GM21576 (cell line): ENCODE results near the gene ASPSCR1.

ENCODE experiments used
- ATAC-seq: cut with Tn5 transposase; IDR thresholded peaks from one replicate; pipeline ENCODE4 v1.9.1; 2021; ENCODE audit warnings: mild to moderate bottlenecking, moderate library complexity; ENCODE audit not compliant: unreplicated experiment

ASPSCR1 gene, protein sequence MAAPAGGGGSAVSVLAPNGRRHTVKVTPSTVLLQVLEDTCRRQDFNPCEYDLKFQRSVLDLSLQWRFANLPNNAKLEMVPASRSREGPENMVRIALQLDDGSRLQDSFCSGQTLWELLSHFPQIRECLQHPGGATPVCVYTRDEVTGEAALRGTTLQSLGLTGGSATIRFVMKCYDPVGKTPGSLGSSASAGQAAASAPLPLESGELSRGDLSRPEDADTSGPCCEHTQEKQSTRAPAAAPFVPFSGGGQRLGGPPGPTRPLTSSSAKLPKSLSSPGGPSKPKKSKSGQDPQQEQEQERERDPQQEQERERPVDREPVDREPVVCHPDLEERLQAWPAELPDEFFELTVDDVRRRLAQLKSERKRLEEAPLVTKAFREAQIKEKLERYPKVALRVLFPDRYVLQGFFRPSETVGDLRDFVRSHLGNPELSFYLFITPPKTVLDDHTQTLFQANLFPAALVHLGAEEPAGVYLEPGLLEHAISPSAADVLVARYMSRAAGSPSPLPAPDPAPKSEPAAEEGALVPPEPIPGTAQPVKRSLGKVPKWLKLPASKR

DNA sequence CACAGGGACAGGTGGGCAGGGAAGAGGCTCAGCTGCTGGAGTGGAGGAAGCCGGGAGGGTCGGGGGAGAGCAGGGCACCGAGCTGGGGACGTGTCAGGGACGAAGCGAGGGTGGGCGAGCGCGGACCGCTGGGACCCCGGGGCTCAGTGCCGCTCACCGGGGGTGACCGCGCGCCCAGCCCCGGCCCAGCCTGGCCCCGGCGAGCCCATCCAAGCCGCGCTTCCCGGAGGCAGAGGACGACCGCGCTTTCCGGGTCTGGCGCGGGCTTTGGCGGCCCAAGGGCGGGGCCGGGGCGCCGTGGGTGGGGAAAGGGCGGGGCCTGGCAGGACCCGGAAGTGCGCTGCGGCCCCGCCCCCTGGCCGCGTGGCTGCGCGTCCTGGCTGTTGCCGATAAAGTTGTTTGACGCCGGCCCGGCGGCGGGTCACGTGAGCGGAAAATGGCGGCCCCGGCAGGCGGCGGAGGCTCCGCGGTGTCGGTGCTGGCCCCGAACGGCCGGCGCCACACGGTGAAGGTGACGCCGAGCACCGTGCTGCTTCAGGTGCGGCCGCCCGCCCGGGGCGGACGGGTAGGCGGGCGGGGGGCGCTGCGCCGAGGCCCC lies at the start of gene ASPSCR1:
Gene ASPSCR1, plus strand, starts transcription at position 419 of the 598 bp plus-strand sequence. Its CDS starts 18 bp downstream, at position 437.
- ATAC-seq: peak; percentile 73

DNA sequence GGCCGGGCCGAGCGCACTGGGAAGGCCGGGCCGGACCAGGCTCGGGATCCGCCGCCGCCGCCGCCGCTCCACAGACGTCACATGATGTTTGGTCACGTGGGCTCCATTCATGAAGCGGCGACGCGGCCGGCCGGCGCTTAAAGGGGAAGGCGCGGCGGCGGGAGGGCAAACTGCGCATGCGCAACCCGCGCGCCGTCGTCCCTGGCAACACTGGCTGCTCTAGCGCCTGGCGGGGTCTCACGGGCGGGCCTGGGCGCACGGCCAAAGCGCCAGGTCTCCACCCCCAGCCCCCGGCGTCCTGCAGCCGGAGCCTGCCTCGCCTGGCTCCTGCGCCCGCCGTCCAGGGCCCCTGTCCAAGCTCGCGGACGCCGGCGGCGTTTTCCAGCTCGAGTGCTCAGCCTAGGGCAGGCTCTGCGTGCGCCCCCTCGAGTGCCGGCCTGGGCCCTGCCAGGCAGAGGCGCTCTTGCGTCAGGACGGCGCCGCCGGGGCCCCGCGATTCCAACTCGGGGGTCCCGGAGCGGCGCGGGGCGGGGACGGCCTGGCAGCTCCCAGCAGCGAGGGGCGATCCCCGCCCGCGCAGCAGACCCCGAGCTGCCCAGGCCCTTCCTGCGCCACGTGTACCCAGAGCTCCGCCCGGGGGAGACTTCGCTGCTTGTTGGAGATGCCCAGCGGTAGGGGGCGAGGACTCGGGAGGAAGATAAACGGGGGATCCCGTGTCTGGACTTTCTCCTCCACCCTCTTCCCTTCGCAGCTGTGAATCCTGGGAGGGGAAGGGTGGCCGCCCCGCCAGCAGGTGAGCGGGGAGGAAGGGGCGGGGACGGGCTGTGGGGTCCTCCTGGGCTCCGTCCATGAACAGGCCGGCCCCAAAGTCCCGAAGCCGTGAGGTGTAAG lies 49.5 kb upstream of the ASPSCR1 start, which contains the start of gene MAFG:
Gene MAFG, minus strand, starts transcription at position 83 of the 891 bp plus-strand sequence. CDS start 4,550 bp downstream, outside the sequence.
- ATAC-seq: no peak

DNA sequence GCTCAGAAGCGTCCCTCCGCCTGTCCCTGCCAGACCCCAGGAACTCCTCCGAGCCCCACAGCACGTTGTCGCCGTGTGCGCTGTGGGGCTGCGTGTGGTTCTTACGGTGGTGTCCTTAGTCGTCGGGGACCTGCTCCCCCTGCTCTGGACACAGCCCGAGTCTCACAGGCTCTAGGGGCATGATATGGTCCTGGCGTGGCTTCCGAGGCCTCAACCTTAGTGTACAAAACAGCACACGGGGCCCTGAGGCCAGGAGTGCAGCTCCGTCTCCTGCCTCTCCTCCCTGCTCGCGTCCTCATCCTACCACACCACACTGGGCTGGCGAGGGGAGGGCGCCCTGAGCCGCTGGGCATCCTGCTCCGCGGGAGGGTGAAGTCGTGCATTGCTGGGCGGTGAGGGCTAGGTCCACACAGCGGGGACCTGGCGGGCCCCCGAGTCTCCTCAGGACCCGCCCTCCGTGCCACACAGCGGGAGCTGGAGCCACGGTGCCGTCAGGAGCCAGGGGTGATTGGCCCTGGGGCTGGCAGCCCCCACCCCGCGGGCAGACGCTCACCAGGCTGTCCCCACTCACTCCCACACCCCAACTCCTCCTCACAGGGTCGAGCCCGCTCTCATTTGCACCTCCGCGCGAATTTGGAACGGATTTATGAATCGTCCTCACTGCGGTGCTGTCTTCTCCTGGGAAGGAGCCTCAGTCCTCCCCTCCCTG lies 48.7 kb upstream of the ASPSCR1 start:
- no peak for ATAC-seq

DNA sequence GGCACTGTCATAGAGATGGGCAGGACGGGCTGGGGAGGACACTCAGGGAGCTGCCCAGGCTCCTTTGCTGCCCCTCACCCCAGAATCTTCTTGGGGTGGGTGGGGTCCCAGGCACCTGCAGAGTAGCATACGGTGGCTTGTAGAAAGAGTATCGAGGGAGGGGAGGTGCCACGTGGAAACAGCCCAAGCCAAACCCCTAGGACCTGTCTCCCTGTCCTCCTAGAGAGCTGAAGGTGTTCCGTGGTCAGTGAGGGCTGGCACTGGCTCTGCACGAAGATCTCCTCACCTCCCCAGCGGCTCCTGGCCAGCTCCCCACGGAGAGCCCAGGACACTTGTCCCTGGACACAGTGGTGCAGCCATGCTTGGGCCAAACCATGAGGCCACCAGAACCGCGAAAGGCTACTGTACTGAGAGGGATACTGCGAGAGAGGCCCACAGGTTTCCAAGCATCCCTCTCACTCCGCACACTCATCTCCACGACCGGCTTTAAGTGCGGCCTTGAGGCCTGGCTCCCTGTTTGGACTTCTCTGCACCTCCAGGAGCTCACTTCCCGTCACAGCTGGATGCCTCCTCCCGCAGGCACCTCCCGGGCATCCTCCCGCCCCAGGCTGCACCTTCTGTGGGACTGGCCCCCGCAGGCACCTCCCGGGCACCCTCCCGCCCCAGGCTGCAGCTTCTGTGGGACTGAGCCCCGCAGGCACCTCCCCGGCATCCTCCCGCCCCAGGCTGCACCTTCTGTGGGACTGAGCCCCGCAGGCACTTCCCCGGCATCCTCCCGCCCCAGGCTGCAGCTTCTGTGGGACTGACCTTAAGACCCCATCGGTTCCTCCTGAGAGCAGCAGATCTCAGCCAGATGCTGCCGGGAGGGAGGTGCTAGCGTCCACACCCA lies 47.9 kb upstream of the ASPSCR1 start:
- no peak for ATAC-seq

DNA sequence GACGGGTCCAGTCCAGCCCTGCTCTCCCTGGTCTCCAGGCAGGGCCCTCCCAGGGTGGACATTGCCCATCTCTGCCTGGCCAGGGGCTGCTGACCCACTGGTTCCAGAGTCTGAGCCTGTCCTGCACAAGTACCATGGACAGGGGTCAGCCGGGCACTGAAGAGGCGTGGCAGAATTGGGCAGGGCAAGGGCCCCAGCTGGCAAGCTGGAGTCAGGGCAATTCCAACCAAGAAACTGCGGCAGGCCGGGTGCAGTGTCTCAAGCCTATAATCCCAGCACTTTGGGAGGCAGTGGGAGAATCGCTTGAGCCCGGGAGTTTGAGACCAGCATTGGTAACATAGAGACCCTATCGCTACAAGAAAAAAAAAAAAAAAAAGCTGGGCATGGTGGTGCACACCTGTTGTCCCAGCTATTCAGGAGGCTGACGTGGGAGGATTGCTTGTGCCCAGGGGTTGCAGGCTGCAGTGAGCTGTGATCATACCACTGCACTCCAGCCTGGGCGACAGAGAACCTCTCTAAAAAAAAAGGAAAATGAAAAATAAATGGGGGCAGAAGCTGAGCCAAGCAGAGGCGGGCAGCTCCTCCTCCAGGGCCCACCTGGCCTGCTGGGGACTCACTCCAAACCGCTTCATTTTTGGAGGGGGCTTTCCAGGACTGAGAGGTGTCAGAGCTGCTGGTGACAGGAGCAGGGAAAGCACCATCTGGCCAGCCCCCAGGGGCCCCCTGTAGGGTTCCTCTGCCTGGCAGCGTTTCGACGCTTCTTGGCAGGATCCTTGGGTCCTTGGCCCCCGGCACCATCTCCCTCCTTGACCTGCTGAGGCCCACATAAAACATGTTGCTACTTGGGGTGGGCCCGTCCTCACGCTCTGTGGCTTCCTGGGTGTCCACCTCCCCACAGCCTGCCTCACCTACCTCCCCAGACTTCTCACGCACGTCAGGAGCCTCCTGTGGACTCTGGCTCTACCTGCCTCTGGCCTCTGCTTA lies 47.0 kb upstream of the ASPSCR1 start:
- ATAC-seq: no peak

DNA sequence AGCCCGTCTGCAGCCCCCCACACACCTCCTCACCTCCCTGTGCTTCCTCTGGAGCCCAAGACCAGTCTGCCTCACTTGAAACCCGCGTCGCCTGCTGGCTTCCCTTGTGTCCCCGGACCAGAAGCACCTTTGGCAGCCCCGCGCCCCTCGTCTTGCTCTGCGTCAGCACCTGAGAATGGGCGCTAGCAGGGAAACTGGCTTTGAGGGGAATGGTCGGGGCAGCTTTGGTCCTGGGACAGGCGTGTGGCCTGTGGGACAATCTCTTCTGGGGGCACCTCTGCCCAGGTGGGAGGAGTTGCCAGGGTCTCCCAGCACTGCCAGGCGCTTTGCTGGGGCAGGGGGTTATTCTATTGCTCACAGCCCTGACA lies 46.3 kb upstream of the ASPSCR1 start:
- no peak for ATAC-seq

DNA sequence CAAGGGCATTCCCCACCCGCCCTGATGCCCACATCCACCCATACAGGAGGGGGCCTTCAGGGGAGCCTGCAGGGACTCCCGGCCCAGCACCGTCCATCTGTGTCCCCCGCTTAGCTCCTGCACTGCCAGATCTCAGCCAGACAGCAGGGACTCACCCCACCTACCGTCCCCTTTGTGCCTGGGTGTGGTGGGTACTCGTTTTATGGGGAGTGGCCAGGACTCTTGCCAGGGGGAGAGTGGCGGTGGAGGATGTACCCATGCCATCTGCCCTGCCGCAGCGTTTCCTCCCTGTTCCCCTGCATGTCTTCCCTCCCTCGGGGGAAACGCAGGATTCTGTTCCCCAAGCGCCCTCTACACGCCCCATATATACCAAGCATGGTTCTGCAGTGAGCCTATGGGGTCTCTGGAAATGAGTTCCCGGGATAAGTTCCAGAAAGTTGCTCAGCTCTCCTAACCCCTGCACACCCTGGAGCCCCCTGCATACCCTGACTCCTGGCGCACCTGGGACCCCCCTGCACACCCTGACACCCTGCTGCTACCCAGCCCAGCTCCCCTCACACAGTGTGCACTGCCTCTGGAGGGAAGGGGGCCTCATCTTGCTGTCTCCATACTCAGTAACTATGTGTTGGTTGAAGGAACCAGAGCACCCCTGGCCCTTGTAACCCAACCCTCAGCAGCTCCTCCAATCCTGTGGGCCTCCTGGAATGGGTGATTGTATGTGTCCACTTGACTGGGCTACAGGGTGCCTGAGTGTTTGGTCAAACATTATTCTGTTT lies 45.7 kb upstream of the ASPSCR1 start:
- no peak for ATAC-seq

DNA sequence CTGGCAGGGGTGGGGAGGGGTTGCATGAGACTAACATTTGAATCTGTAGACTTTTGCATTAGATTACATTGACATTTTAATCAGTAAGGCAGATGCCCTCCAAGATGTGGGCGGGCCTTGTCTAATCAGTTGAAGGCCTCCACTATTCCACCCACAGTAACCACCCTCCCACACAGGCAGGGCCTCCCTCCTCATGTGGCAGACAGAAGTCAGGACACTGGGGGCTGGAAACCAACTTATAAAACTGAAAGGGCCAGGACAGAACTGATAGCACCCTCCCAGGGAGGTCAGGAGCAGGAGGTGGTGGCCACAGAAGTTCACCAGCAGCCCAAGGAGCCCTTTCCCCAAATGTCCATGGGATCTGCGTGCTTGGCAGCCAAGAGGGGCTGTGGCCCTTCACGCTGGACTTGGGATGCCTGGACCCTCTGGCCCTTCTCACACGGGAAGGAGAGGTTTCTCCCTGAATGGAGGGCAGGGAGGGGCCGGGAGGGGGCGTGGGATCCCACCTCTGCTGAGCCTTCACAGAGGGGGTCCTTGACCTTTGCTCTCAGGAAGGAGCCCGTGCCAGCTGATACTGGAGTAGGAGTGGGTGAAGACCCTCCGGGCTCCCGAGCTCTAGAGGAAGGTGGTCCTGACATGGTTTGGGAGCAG lies 45.0 kb upstream of the ASPSCR1 start:
- no peak for ATAC-seq

DNA sequence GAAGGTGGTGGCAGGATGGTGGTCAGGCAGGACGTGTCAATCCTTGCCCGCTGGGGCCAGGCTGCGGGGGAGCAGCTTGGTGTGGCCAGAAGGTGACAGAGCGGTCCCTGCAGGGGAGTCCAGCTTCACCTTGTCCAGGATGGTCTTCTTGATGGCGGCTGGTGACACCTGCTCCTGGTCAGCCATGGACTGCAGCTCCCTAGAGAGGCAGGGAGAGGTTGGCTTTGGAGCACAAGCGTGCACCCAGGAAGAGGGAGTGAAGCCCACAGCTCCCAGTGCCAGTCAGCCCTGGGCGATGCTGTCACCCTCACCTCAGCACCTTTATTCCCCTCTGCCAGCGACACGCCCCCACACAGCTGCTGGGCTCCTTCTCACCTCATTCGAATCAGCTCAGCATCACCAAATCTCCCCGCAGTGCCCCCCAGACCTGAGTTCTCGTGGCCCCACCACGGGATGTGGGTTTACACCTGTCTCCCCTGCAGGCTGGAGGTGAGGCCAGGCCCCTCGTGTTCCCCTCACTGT lies 44.2 kb upstream of the ASPSCR1 start:
- no peak for ATAC-seq

DNA sequence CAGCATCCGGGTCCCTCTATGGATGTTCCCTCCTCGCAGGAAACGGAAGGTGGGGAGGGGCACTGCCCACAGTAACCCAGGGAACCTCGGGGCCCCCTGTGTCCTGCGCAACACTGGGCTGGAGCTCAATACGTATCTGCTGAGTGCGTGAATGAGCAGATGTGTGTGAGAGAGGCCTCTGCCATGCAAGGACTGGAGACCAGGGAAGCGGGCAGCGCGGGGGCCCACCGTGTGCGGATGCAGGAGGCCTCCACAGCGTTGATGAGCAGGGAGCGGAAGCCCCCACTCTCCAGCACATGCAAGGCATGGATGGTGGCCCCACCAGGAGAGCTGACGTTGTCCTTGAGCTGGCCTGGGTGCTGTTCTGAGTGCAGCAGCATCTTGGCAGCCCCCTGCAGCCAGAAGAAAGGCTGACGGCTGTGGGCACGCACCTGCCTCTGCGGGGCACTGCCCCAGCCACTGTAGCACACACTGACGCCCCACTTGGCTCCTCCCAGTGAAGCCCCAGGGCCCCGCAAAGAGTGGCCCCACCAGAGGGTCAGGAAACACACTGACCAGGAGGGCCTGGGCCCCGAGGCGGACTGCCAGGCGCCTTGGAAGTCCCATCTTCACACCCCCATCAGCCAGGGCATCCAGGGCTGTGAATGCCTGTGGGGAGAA lies 43.2 kb upstream of the ASPSCR1 start:
- no peak for ATAC-seq

DNA sequence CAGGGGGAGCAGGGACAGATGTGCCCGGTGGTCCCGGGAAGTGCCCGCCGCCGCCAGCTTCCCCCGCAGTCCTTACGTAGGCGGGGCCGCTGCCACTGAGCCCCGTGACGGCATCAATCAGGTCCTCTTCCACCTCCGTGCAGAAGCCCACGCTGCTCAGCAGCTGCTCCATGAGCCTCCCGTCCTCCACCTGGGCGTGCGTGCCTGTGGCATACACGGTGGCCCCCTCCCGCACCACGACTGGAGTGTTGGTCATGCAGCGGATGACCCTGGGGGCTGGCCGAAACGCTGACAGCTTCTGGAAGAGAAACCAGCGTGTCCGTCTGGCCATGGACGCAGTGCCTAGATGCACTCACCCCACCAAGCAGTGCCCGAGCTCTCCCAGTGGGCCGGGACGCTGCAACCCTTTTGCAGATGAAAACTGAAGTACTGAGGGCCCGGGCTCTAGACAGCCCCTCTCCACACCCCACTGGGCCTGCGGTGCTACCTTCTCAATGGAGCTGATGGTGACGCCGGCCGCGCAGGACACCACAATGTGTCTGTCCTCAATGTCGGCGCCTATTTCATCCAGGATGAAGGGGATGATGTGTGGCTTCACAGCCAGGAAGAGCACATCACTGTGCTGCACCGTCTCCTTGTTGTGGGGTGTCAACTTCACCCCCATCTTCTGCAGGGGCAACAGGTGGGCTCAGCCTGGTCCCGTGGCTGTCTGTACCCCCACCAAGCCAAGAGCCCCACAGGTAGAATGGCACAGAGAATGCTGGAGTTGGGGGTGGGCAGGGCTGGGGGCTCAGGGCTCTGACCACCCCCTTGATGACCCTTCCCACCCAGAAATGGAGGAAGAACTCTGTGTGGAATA lies 42.4 kb upstream of the ASPSCR1 start:
- no peak for ATAC-seq

DNA sequence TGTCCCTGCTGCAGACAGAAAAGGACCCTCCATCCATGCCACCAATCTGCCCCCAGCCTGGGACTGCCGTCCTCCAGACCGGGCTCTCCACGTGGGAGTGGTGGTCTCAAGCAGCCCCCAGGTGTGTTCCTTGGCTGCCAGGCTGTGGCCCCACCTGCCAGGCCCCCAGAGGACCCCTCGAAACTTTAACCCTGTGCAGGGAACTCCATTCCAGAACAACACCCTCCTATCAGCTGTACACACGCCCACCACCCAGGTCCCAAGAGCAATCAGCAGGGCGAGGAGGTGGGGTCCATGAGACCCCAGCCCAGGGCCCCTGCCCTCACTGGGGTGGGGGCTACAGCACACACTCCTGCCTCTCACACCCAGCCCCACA lies 41.7 kb upstream of the ASPSCR1 start:
- ATAC-seq: no peak

DNA sequence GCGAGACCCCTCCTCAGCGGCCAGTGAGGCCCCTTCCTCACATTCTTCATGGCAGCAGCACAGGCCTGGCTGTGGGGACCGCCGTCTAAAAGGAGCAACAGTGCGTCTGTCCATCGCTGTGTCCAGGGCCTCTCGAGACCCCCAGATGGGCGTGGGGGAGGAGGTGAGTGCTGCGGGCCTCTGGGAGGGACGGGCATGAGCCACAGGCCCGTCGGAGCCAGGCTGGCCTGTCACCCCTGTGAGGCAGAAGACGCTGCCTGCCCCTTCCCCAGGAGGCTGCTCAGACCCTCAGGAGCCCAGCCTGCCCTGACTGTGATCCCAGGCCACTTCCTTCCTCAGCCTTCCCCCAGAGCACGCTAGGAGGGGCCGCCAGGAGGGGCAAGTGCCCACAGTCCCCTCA lies 38.2 kb upstream of the ASPSCR1 start:
- no peak for ATAC-seq

DNA sequence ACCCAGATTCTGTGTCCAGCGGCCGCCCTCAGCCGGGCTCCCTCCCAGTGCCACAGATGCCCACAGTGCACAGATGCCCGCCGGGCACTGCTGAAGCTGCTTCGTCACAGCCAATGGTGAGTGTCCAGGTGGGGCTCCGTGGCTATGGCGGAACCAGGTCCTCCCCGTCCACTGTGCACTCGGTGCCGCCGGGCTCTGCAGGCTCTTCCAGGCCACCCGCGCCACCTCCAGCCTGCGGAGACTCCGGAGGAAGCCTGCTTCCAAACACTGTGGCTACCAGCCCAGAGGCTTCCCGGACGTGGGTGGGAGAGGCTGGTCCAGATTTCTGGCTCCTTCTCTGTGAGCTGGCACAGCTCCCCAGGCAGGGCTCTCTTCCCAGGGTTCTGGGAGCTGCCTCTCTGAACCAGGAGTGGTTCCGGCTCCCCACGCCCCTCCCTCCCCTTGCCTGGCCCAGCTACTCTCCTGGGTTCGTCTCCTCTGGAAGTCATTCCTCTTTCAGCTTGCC lies 37.5 kb upstream of the ASPSCR1 start:
- no peak for ATAC-seq
